ENCODE measurements around the gene TENM4.

The TENM4 gene

DNA sequence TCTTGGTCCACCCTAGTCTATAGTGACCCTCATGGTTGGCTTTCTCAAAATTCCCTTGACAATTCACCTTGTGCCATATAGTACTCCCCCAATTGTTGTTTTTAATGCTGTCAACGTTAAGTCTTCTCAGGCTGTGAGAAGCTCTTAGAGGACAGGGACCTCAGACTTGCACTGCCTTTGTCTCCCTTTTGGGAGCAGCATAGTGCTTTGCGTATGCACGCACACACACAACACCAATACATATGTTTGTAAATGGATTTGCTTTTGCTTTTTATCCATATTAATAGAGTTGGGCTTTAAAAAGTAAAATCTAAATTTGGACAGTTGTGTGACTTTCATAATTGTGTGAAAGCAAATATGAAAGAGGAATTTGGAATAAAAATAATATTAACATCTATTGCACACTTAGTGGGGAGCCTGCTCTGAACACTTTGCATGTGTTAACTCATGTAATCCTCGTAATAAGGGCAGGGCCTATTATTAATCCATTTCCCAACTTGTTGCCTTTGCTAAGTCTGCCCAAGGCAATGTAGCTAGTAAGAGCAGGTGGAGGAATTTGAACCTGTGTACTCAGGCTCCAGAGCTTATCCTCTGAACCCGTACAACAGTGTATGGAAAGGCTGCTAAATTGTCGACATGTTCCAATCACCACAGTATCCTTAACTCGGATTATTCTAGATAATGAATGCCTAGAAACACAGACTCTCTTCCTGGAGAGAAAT lies 608.4 kb downstream of the TENM4 start:
- no peak for ATAC-seq

DNA sequence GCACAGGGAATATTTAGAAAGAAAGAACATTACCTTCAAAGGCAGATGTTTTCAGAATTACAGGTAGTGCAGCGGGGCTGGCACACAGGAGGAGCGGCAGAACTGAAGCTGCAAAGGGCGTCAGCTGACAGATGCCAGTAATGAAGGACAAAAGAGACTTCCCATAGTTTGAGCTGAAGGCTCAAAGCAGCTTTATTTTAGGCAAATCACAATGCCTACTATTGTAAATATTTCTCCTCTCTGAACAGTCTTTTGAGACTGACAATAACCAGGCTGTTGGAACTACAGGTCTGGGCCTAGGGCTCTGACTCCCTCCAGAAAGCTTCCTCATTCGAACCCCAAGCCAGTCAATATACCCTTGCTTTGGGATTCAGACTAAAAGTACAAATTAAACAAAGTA lies 609.3 kb downstream of the TENM4 start:
- no peak for ATAC-seq
- TF ChIP-seq TCF4 (CRISPR knock-in tag; IDR thresholded peaks at IDR 0.05; ENCODE audit: borderline replicate concordance) = no peak
- no peak for TF ChIP-seq ISL1 (CRISPR knock-in tag; IDR thresholded peaks at IDR 0.05)
- TF ChIP-seq, protein P1, sequence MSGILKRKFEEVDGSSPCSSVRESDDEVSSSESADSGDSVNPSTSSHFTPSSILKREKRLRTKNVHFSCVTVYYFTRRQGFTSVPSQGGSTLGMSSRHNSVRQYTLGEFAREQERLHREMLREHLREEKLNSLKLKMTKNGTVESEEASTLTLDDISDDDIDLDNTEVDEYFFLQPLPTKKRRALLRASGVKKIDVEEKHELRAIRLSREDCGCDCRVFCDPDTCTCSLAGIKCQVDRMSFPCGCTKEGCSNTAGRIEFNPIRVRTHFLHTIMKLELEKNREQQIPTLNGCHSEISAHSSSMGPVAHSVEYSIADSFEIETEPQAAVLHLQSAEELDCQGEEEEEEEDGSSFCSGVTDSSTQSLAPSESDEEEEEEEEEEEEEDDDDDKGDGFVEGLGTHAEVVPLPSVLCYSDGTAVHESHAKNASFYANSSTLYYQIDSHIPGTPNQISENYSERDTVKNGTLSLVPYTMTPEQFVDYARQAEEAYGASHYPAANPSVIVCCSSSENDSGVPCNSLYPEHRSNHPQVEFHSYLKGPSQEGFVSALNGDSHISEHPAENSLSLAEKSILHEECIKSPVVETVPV (CRISPR knock-in tag; IDR thresholded peaks at IDR 0.05) = no peak
- TF ChIP-seq GLIS3 (CRISPR knock-in tag; IDR thresholded peaks at IDR 0.05) = no peak
- TF ChIP-seq ZFP3 (CRISPR knock-in tag; IDR thresholded peaks at IDR 0.05) = no peak
- no peak for TF ChIP-seq RARB (CRISPR knock-in tag; IDR thresholded peaks at IDR 0.05)

More for the DNA sequence above, 608.4 kb downstream of the TENM4 start:
- TF ChIP-seq TOX (CRISPR knock-in tag; IDR thresholded peaks at IDR 0.05; ENCODE audit: borderline replicate concordance) (no peak), BACH2 (CRISPR knock-in tag; IDR thresholded peaks at IDR 0.05; ENCODE audit: borderline replicate concordance) (no peak), ESRRG (CRISPR knock-in tag; IDR thresholded peaks at IDR 0.05) (no peak), ZC3H10 (CRISPR knock-in tag; IDR thresholded peaks at IDR 0.05) (no peak), ZNF70 (CRISPR knock-in tag; IDR thresholded peaks at IDR 0.05) (no peak), ISL1 (CRISPR knock-in tag; IDR thresholded peaks at IDR 0.05) (no peak)
- TF ChIP-seq, protein P2, sequence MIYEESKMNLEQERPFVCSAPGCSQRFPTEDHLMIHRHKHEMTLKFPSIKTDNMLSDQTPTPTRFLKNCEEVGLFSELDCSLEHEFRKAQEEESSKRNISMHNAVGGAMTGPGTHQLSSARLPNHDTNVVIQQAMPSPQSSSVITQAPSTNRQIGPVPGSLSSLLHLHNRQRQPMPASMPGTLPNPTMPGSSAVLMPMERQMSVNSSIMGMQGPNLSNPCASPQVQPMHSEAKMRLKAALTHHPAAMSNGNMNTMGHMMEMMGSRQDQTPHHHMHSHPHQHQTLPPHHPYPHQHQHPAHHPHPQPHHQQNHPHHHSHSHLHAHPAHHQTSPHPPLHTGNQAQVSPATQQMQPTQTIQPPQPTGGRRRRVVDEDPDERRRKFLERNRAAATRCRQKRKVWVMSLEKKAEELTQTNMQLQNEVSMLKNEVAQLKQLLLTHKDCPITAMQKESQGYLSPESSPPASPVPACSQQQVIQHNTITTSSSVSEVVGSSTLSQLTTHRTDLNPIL (CRISPR knock-in tag; IDR thresholded peaks at IDR 0.05; ENCODE audit: low read depth) = no peak
- TF ChIP-seq, protein P3, sequence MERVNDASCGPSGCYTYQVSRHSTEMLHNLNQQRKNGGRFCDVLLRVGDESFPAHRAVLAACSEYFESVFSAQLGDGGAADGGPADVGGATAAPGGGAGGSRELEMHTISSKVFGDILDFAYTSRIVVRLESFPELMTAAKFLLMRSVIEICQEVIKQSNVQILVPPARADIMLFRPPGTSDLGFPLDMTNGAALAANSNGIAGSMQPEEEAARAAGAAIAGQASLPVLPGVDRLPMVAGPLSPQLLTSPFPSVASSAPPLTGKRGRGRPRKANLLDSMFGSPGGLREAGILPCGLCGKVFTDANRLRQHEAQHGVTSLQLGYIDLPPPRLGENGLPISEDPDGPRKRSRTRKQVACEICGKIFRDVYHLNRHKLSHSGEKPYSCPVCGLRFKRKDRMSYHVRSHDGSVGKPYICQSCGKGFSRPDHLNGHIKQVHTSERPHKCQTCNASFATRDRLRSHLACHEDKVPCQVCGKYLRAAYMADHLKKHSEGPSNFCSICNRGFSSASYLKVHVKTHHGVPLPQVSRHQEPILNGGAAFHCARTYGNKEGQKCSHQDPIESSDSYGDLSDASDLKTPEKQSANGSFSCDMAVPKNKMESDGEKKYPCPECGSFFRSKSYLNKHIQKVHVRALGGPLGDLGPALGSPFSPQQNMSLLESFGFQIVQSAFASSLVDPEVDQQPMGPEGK (CRISPR knock-in tag; IDR thresholded peaks at IDR 0.05; ENCODE audit: borderline replicate concordance) = no peak

DNA sequence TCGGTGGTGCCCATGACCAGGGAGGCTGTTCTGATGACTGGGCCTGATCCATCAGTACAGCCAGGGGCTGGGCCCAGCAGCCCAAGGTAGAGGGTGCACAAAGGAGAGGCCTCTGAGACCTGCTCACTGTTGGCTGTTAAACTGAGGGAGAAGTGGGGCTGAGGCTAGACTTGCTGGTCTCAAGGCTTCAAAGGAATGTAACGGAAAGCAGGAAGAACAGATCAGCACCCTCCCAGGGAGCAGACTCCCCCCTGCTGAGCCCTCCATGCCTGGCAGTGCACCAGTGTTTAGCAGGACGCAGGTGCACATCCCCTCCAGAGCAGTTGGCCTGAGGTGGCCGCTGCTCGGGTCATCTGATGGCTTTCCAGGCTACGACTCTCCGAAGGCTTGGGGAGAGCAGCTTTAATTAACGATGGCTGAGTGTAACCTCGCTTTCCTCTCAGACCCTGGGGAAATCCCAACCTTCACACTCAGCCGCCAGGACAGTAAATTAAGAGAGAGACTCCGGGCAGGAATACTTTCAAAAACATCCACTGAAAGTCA lies 610.5 kb downstream of the TENM4 start:
- no peak for ATAC-seq
- TF ChIP-seq ESRRG (CRISPR knock-in tag; IDR thresholded peaks at IDR 0.05) (no peak), TCF4 (CRISPR knock-in tag; IDR thresholded peaks at IDR 0.05; ENCODE audit: borderline replicate concordance) (no peak), ZFP3 (CRISPR knock-in tag; IDR thresholded peaks at IDR 0.05) (no peak), OSR1 (CRISPR knock-in tag; IDR thresholded peaks at IDR 0.05) (no peak), SNAI2 (CRISPR knock-in tag; IDR thresholded peaks at IDR 0.05) (no peak), ZFP30 (CRISPR knock-in tag; IDR thresholded peaks at IDR 0.05) (no peak), ZC3H10 (CRISPR knock-in tag; IDR thresholded peaks at IDR 0.05) (no peak), RARB (CRISPR knock-in tag; IDR thresholded peaks at IDR 0.05) (no peak), ZNF70 (CRISPR knock-in tag; IDR thresholded peaks at IDR 0.05) (no peak), GLIS3 (CRISPR knock-in tag; IDR thresholded peaks at IDR 0.05) (no peak), CSDC2 (CRISPR knock-in tag; IDR thresholded peaks at IDR 0.05) (no peak), ISL1 (CRISPR knock-in tag; IDR thresholded peaks at IDR 0.05) (no peak), BACH2 (CRISPR knock-in tag; IDR thresholded peaks at IDR 0.05; ENCODE audit: borderline replicate concordance) (no peak), PPARA (CRISPR knock-in tag; IDR thresholded peaks at IDR 0.05; ENCODE audit: borderline replicate concordance) (no peak), TOX (CRISPR knock-in tag; IDR thresholded peaks at IDR 0.05; ENCODE audit: borderline replicate concordance) (no peak), ZNF8 (CRISPR knock-in tag; IDR thresholded peaks at IDR 0.05) (no peak)
- TF ChIP-seq, protein P4, sequence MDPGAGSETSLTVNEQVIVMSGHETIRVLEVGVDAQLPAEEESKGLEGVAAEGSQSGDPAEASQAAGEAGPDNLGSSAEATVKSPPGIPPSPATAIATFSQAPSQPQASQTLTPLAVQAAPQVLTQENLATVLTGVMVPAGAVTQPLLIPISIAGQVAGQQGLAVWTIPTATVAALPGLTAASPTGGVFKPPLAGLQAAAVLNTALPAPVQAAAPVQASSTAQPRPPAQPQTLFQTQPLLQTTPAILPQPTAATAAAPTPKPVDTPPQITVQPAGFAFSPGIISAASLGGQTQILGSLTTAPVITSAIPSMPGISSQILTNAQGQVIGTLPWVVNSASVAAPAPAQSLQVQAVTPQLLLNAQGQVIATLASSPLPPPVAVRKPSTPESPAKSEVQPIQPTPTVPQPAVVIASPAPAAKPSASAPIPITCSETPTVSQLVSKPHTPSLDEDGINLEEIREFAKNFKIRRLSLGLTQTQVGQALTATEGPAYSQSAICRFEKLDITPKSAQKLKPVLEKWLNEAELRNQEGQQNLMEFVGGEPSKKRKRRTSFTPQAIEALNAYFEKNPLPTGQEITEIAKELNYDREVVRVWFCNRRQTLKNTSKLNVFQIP (CRISPR knock-in tag; IDR thresholded peaks at IDR 0.05; ENCODE audit: borderline replicate concordance, low read depth) = no peak
- TF ChIP-seq, protein P5, sequence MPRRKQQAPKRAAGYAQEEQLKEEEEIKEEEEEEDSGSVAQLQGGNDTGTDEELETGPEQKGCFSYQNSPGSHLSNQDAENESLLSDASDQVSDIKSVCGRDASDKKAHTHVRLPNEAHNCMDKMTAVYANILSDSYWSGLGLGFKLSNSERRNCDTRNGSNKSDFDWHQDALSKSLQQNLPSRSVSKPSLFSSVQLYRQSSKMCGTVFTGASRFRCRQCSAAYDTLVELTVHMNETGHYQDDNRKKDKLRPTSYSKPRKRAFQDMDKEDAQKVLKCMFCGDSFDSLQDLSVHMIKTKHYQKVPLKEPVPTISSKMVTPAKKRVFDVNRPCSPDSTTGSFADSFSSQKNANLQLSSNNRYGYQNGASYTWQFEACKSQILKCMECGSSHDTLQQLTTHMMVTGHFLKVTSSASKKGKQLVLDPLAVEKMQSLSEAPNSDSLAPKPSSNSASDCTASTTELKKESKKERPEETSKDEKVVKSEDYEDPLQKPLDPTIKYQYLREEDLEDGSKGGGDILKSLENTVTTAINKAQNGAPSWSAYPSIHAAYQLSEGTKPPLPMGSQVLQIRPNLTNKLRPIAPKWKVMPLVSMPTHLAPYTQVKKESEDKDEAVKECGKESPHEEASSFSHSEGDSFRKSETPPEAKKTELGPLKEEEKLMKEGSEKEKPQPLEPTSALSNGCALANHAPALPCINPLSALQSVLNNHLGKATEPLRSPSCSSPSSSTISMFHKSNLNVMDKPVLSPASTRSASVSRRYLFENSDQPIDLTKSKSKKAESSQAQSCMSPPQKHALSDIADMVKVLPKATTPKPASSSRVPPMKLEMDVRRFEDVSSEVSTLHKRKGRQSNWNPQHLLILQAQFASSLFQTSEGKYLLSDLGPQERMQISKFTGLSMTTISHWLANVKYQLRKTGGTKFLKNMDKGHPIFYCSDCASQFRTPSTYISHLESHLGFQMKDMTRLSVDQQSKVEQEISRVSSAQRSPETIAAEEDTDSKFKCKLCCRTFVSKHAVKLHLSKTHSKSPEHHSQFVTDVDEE (CRISPR knock-in tag; IDR thresholded peaks at IDR 0.05) = no peak
- TF ChIP-seq, protein P2 (CRISPR knock-in tag; IDR thresholded peaks at IDR 0.05; ENCODE audit: low read depth) = no peak
